GM13976 (cell line): Measurements from ENCODE around the gene CST4.
"Not testable (repeated sequence)": the region's sequence is repeated elsewhere in the genome, so short reads cannot be mapped to it uniquely, and the experiment has no call there.

Source experiments
- DNase-seq: peaks from one replicate; pipeline ENCODE4 v3.0.0; 2012; ENCODE audit warnings: low spot score
- in situ Hi-C: fragments of 300-500 bp; cut with MboI; formaldehyde crosslinking; loops from one replicate; pipeline ENCODE4 v1.12.0; 2022; ENCODE audit warnings: low sequenced_read_pairs, mixed read lengths, inconsistent platforms; ENCODE audit not compliant: unreplicated experiment
- TF ChIP-seq, protein P1 (sequence below): IDR thresholded peaks from 2 replicates; pipeline ENCODE4 v1.5.1; 2012; ENCODE audit warnings: borderline replicate concordance, mild to moderate bottlenecking; ENCODE audit not compliant: insufficient read depth; ENCODE audit errors: extremely low read depth, missing control alignments, control extremely low read depth

CST4 gene

GRCh38 chr20:23688684-23689398 lies at the start of gene CST4:
TSS of gene CST4 (minus strand) at chr20:23689038. CDS start at chr20:23688969, 69 bp downstream.
- in situ Hi-C loops, DNase-seq: not testable (repeated sequence)

DNA sequence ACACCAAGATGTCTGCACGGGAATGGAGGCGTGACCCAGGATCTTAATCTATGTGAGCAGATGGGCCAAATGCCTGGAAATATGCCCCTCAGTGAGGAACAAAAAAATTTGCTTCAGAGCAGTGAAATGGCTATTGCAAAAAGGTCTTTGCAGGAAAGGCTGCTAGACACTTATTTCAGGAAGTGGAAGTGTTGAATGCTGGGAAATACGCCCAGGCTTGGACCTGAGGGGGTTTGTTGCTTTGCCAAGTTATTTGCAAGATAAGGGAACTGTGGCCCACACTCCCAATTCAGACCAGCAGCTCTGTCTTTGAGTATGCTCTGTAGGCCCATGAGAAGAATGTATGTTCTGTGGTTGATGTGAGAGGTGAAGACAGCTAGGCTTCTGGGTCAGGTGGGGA lies 46.6 kb upstream of the CST4 start:
- DNase-seq, in situ Hi-C loops: not testable (repeated sequence)

DNA sequence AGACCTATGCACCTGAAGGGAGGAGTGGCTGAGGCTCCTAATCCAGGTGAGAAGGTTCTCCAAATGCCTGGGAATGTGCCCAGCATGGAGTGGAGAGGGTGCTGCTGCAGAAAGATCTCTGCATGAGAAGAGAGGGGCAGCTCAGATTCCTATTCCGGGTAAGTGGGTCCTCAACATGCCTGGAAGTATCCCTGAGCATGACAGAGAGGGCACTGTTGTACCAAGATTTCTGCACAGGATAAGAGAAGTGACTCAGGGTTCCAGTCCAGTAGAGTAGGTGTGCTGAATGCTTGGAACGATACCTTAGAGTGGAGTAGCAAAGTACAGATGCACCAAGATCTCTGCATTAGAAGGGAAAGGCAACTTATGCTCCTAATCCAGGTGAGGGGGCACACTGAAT lies 46.1 kb upstream of the CST4 start:
- in situ Hi-C loops, DNase-seq: not testable (repeated sequence)

DNA sequence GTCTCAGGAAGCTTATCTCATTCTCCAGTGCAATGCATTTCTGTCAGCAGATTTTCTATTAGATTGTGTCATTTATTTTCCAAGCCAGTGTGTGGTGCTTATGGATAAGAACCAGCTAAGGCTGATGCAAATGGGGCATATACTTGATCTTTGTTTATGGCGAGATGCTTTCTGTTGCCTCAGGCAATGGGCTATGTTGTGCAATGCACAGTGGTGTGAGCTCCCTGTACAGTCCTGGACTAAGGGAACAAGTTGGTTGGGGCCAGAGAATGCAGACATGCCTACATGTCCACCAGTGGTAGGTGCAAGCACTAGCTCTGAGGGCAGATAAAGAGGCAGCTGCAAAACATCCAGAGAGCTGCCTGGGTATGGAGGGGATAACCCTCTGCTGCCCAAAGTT lies 45.6 kb upstream of the CST4 start:
- in situ Hi-C loops, DNase-seq: not testable (repeated sequence)

DNA sequence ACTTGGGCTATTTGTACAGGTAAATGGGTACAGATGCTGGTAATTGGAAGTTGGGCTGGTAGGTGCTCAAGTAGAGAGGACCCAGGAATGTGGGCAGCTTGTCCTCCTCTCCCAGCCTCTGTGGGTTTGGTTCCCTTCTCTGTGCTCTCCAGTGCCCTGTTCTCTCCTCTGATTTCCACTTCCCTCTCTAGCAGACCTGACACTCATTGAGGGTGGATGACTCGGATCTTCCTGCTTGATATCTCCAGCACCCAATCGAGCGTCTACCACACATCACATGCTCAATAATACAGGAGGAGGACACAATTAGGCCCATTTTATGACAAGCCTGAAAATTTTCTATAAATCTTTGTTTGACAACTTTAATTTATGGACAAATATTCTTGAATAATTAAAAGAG lies 38.2 kb upstream of the CST4 start:
- DNase-seq: no peak
- TF ChIP-seq, protein P1, sequence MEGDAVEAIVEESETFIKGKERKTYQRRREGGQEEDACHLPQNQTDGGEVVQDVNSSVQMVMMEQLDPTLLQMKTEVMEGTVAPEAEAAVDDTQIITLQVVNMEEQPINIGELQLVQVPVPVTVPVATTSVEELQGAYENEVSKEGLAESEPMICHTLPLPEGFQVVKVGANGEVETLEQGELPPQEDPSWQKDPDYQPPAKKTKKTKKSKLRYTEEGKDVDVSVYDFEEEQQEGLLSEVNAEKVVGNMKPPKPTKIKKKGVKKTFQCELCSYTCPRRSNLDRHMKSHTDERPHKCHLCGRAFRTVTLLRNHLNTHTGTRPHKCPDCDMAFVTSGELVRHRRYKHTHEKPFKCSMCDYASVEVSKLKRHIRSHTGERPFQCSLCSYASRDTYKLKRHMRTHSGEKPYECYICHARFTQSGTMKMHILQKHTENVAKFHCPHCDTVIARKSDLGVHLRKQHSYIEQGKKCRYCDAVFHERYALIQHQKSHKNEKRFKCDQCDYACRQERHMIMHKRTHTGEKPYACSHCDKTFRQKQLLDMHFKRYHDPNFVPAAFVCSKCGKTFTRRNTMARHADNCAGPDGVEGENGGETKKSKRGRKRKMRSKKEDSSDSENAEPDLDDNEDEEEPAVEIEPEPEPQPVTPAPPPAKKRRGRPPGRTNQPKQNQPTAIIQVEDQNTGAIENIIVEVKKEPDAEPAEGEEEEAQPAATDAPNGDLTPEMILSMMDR: no peak
- in situ Hi-C loops: no loop called here

DNA sequence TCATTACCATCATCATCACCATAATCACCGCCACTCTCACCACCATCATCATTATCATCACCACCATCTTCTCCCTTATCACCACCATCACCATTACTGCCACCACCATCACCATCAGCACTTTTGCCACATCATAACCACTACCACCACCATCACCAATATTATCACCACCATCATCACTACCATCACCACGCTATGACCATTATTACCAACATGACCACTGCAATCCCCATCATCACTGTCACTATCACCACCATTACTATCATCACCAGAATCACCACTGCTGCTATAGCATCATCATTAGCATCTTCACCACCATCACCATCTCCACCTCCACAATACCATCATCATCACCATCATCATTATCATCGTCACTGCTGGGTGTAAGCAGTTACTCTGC lies 36.3 kb upstream of the CST4 start:
- TF ChIP-seq, protein P1: no peak
- in situ Hi-C loops: no loop called here

GRCh38 chr20:23723659-23724307 lies 34.9 kb upstream of the CST4 start:
- in situ Hi-C loops, DNase-seq: not testable (repeated sequence)
- TF ChIP-seq, protein P1: peak; percentile 25

More for the DNA sequence above, 36.3 kb upstream of the CST4 start:
- DNase-seq: no peak

DNA sequence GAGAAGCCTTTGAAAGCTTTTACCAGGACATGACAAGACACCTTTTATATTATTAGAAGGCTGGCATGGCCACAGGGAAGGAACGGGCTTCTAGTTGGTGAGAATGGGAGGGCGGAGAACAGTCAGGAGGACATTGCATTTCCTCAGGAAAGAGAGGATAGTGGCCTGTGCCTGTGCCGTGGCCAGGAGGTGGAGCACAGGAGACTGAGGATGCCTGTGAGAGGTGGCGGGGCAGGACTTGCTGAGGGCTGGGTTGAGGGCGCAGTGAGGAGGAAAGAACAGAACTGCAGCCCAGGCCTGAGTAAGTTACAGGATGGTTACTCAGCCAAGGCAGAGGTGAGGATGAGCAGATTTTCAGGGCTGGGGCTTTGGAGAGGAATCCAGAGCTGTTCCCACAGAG lies 34.0 kb upstream of the CST4 start:
- in situ Hi-C loops, DNase-seq: not testable (repeated sequence)

- DNase-seq: no peak
- TF ChIP-seq, protein P1: no peak
- in situ Hi-C loops: no loop called here
Measured at GRCh38 chr20:23721962-23722361, 33.1 kb upstream of the CST4 start.

GRCh38 chr20:23719351-23719750 lies 30.5 kb upstream of the CST4 start:
- in situ Hi-C loops, DNase-seq: not testable (repeated sequence)

GRCh38 chr20:23711778-23712177 lies 22.9 kb upstream of the CST4 start:
- DNase-seq, in situ Hi-C loops: not testable (repeated sequence)
